DOHH2 (cell line): ENCODE results near the gene PDGFD.

Experiments used
- H3F3A ChIP-seq: fragments of 200-600 bp; sonication (generic), shearing (Covaris generic); 2 replicates; pipeline ENCODE4 v1.6.0; 2016; ENCODE audit warnings: antibody characterized with exemption, mild to moderate bottlenecking; ENCODE audit not compliant: control insufficient read depth, insufficient read depth
- H3K27ac ChIP-seq: fragments of 200-600 bp; sonication (generic); 2 replicates; pipeline ENCODE4 v1.5.1; 2014; ENCODE audit warnings: low read depth, mild to moderate bottlenecking, low read length, moderate library complexity
- H3K27me3 ChIP-seq: fragments of 200-600 bp; sonication (generic); 2 replicates; pipeline ENCODE4 v1.6.1; 2014; ENCODE audit warnings: mild to moderate bottlenecking, low read length, mixed read lengths; ENCODE audit not compliant: control insufficient read depth
- H3K36me3 ChIP-seq: fragments of 200-600 bp; sonication (generic); 2 replicates; pipeline ENCODE4 v1.6.1; 2014; ENCODE audit warnings: mild to moderate bottlenecking, low read length, moderate library complexity, mixed read lengths; ENCODE audit not compliant: control insufficient read depth
- H3K4me1 ChIP-seq: fragments of 200-600 bp; sonication (generic); 2 replicates; pipeline ENCODE4 v1.6.1; 2014; ENCODE audit warnings: mild to moderate bottlenecking, low read length, mixed read lengths; ENCODE audit not compliant: control insufficient read depth
- H3K4me2 ChIP-seq: fragments of 200-600 bp; sonication (generic); 2 replicates; pipeline ENCODE4 v1.6.0; 2014; ENCODE audit warnings: mild to moderate bottlenecking, low read length, moderate library complexity
- H3K4me3 ChIP-seq: fragments of 200-600 bp; sonication (generic); 2 replicates; pipeline ENCODE4 v1.5.1; 2014; ENCODE audit warnings: mild to moderate bottlenecking, low read length, mixed read lengths
- H3K79me2 ChIP-seq: fragments of 200-600 bp; sonication (generic); 2 replicates; pipeline ENCODE4 v1.6.1; 2014; ENCODE audit warnings: mild to moderate bottlenecking, low read length, mixed read lengths; ENCODE audit not compliant: control insufficient read depth
- H3K9me2 ChIP-seq: fragments of 200-600 bp; sonication (generic); replicated peaks from 2 replicates; pipeline ENCODE4 v1.6.1; 2014; ENCODE audit warnings: mild to moderate bottlenecking, low read length, mixed read lengths; ENCODE audit not compliant: control insufficient read depth
- H3K9me3 ChIP-seq: fragments of 200-600 bp; sonication (generic); 2 replicates; pipeline ENCODE4 v1.6.1; 2014; ENCODE audit warnings: antibody characterized with exemption, low read length, mixed read lengths; ENCODE audit not compliant: control insufficient read depth, insufficient read depth
- H4K20me1 ChIP-seq: fragments of 200-600 bp; sonication (generic); 2 replicates; pipeline ENCODE4 v1.6.0; 2014; ENCODE audit warnings: low read depth, mild to moderate bottlenecking, antibody characterized with exemption, low read length, moderate library complexity; ENCODE audit not compliant: control insufficient read depth, insufficient read depth
- CTCF ChIP-seq: fragments of 200-600 bp; sonication (generic); IDR thresholded peaks from one replicate; pipeline ENCODE4 v1.5.1; 2014; ENCODE audit warnings: antibody characterized with exemption, mild to moderate bottlenecking, low read depth, low read length; ENCODE audit not compliant: poor library complexity, severe bottlenecking
- EZH2phosphoT487 ChIP-seq: fragments of 200-600 bp; sonication (generic); IDR thresholded peaks from 2 replicates; pipeline ENCODE4 v1.6.1; 2017; ENCODE audit warnings: borderline replicate concordance, mild to moderate bottlenecking, antibody characterized with exemption, low read length, moderate library complexity, mixed read lengths

PDGFD gene

GRCh38 chr11:104061853-104062521 lies 102.0 kb downstream of the PDGFD start:
- Histone ChIP-seq H3K4me2 (no peak overlapping the region), H4K20me1 (no peaks in the 10 kb centered on the region), H3F3A (no peaks in the 10 kb centered on the region), H3K27ac (no peak overlapping the region), H3K4me1 (no peaks in the 10 kb centered on the region), H3K79me2 (no peaks in the 10 kb centered on the region), H3K36me3 (no peaks in the 10 kb centered on the region), H3K9me2 (no peaks in the 10 kb centered on the region), H3K4me3 (no peak overlapping the region), H3K9me3 (no peaks in the 10 kb centered on the region), H3K27me3 (no peaks in the 10 kb centered on the region)
- no peak for TF ChIP-seq EZH2phosphoT487
- TF ChIP-seq CTCF: no peak

- no peaks in the 10 kb centered on the region for H3K36me3 ChIP-seq
- H3F3A ChIP-seq: no peaks in the 10 kb centered on the region
- no peak for TF ChIP-seq EZH2phosphoT487
- TF ChIP-seq CTCF: no peak
- H3K4me3 ChIP-seq: no peak overlapping the region
- H3K27me3 ChIP-seq: no peaks in the 10 kb centered on the region
- no peaks in the 10 kb centered on the region for H3K9me3 ChIP-seq
- no peak overlapping the region for H3K27ac ChIP-seq
- no peaks in the 10 kb centered on the region for H4K20me1 ChIP-seq
- H3K4me1 ChIP-seq: no peaks in the 10 kb centered on the region
- H3K79me2 ChIP-seq: no peaks in the 10 kb centered on the region
- H3K9me2 ChIP-seq: no peaks in the 10 kb centered on the region
- H3K4me2 ChIP-seq: no peak overlapping the region
Observed at GRCh38 chr11:104060820-104061219, 103.1 kb downstream of the PDGFD start.

- Histone ChIP-seq H3F3A (no peaks in the 10 kb centered on the region), H3K27me3 (no peaks in the 10 kb centered on the region), H3K36me3 (no peaks in the 10 kb centered on the region), H3K79me2 (no peaks in the 10 kb centered on the region), H3K4me1 (no peaks in the 10 kb centered on the region), H3K27ac (no peak overlapping the region), H4K20me1 (no peaks in the 10 kb centered on the region), H3K4me3 (no peak overlapping the region), H3K9me2 (no peaks in the 10 kb centered on the region), H3K4me2 (no peak overlapping the region), H3K9me3 (no peaks in the 10 kb centered on the region)
- TF ChIP-seq CTCF (no peak), EZH2phosphoT487 (no peak)
Observed at GRCh38 chr11:104060004-104060794, 103.7 kb downstream of the PDGFD start.
